Lower leg skin (tissue), 4 donors: ENCODE measurements around the gene SYDE2. TPM values are rescaled to one million over a fixed set of nuclear protein-coding genes. Genes with fewer than 3 reads are reported as not detected.
"Not testable (repeated sequence)": the region's sequence is repeated elsewhere in the genome, so short reads cannot be mapped to it uniquely, and the experiment has no call there.

ENCODE experiments used
- DNase-seq, 2 donors: peaks; one replicate each; pipeline ENCODE4 v3.0.0-alpha.2; 2019; ENCODE audit warnings: low spot score in 2 of 2
- H3K4me3 ChIP-seq: fragments of 200-600 bp; sonication (generic); 2 replicates; pipeline ENCODE4 v1.5.1; 2017; ENCODE audit warnings: mild to moderate bottlenecking, low read depth; ENCODE audit not compliant: poor library complexity, severe bottlenecking
- CTCF ChIP-seq, 3 donors: fragments of 450-650 bp; IDR thresholded peaks; one replicate each; pipeline ENCODE4 v1.5.1; 2016; ENCODE audit warnings: antibody characterized with exemption in 3 of 3, mild to moderate bottlenecking in 3 of 3, moderate library complexity in 2 of 3
- POLR2A ChIP-seq, 2 donors: fragments of 450-650 bp; IDR thresholded peaks; one replicate each; pipeline ENCODE4 v1.6.1; 2016 to 2017; ENCODE audit warnings: antibody characterized with exemption in 2 of 2, mild to moderate bottlenecking in 1 of 2, moderate library complexity in 1 of 2
- WGBS, 2 donors: methylation state at CpG; one replicate each; pipeline ENCODE4 v1.1.5; 2018; 5-methylcytosine and 5-hydroxymethylcytosine counted together
- intact Hi-C: fragments of 100-400 bp; cut with DNase I; formaldehyde crosslinking; loops from one replicate; pipeline ENCODE4 v1.15.0; 2023; ENCODE audit warnings: low total_unique reads
- total RNA-seq, 4 donors: library from RNA; depleted of rRNA; stranded (reverse); fragments of >200 nt; gene quantifications; one replicate each; pipeline ENCODE4 v1.1.0, GENCODE V29; 2016

The SYDE2 gene
- total RNA-seq, 4 donors from 2014 or later = 8.6 to 12.5 (median 10.4) TPM

- 43 to 47% methylated on average over 2 of the region's 2 CpGs for WGBS, 2 donors
- TF ChIP-seq CTCF (IDR thresholded peaks at IDR 0.05) = no peak
- no peak overlapping the region for H3K4me3 ChIP-seq
- intact Hi-C loops = no loop called here
- no peak for DNase-seq
These were observed 2.0 kb downstream of the SYDE2 start for GRCh38 chr1:85198864-85199263.

- TF ChIP-seq CTCF (IDR thresholded peaks at IDR 0.05) = no peak
- TF ChIP-seq POLR2A (IDR thresholded peaks at IDR 0.05) = no peak
- DNase-seq = no peak
- H3K4me3 ChIP-seq = no peak overlapping the region
- intact Hi-C loops = no loop called here
These were observed 4.5 kb downstream of the SYDE2 start for GRCh38 chr1:85196358-85196757.

- 67 to 73% methylated on average over 2 of the region's 2 CpGs for WGBS, 2 donors
These were observed 5.1 kb downstream of the SYDE2 start for GRCh38 chr1:85195703-85196102.

GRCh38 chr1:85192129-85192528, 8.7 kb downstream of the SYDE2 start:
- intact Hi-C loops, DNase-seq, H3K4me3 ChIP-seq: not testable (repeated sequence)

More at GRCh38 chr1:85195703-85196102, 5.1 kb downstream of the SYDE2 start:
- H3K4me3 ChIP-seq = no peak overlapping the region
- no peak for DNase-seq
- no peak for TF ChIP-seq CTCF (IDR thresholded peaks at IDR 0.05)
- no peak for TF ChIP-seq POLR2A (IDR thresholded peaks at IDR 0.05)
- intact Hi-C loops = no loop called here

- no peak overlapping the region for H3K4me3 ChIP-seq
- intact Hi-C loops = no loop called here
- WGBS, 2 donors = 62 to 93% methylated on average over 1 of the region's 1 CpG
- TF ChIP-seq CTCF (IDR thresholded peaks at IDR 0.05) = no peak
- TF ChIP-seq POLR2A (IDR thresholded peaks at IDR 0.05) = no peak
- DNase-seq = no peak
These were observed 11.7 kb downstream of the SYDE2 start for GRCh38 chr1:85189120-85189519.

- intact Hi-C loops = no loop called here
- H3K4me3 ChIP-seq = no peak overlapping the region
- no peak for TF ChIP-seq CTCF (IDR thresholded peaks at IDR 0.05)
- no peak for TF ChIP-seq POLR2A (IDR thresholded peaks at IDR 0.05)
- 79 to 87% methylated on average over 5 of the region's 5 CpGs for WGBS, 2 donors
- DNase-seq = no peak
These were observed 12.3 kb downstream of the SYDE2 start for GRCh38 chr1:85188530-85188929.

- WGBS, 2 donors = 80 to 100% methylated on average over 1 to 2 of the region's 3 CpGs
- DNase-seq, H3K4me3 ChIP-seq, intact Hi-C loops: not testable (repeated sequence)
These were observed 13.8 kb downstream of the SYDE2 start for GRCh38 chr1:85187021-85187420.
